Right lobe of liver (tissue), 6 donors: Measurements from ENCODE around the gene DIABLO. TPM values are rescaled to one million over a fixed set of nuclear protein-coding genes. Genes with fewer than 3 reads are reported as not detected.
"Not testable (repeated sequence)": the region's sequence is repeated elsewhere in the genome, so short reads cannot be mapped to it uniquely, and the experiment has no call there.

Experiments used
- ATAC-seq, 4 donors: fragments of 200-7000 bp; cut with Tn5 transposase; one replicate each; pipeline ENCODE4 v1.9.1; 2020; ENCODE audit warnings: mild to moderate bottlenecking in 4 of 4, moderate library complexity in 4 of 4
- DNase-seq, 3 donors: peaks; one replicate each; pipeline ENCODE4 v3.0.0-alpha.2; 2020
- H3K27ac ChIP-seq, 3 donors: fragments of 200-600 bp; one replicate each; pipeline ENCODE4 v1.8.0; 2022
- H3K27me3 ChIP-seq, 2 donors: fragments of 200-600 bp; one replicate each; pipeline ENCODE4 v1.8.0; 2022
- H3K36me3 ChIP-seq, 4 donors: fragments of 200-600 bp; sonication (generic) in 1 of 4; one replicate each; pipeline versions ENCODE4 v1.5.1 to v1.8.0; 2017 to 2022; ENCODE audit warnings: control low read depth in 1 of 4
- H3K4me1 ChIP-seq, 4 donors: fragments of 200-600 bp; sonication (generic) in 1 of 4; one replicate each; pipeline versions ENCODE4 v1.5.1 to v1.8.0; 2017 to 2022; ENCODE audit warnings: control low read depth in 1 of 4
- H3K4me3 ChIP-seq, 3 donors: fragments of 200-600 bp; one replicate each; pipeline ENCODE4 v1.8.0; 2022
- H3K9me3 ChIP-seq, 4 donors: fragments of 200-600 bp; sonication (generic) in 1 of 4; one replicate each; pipeline versions ENCODE4 v1.5.1 to v1.8.0; 2017 to 2022; ENCODE audit warnings: control low read depth in 1 of 4
- CTCF ChIP-seq, 4 donors: fragments of 200-600 bp in 3 of 4; fragments of 450-650 bp in 1 of 4; IDR thresholded peaks; one replicate each; pipeline versions ENCODE4 v1.5.1 to v1.8.0; 2016 to 2022; ENCODE audit warnings: antibody characterized with exemption in 4 of 4, mild to moderate bottlenecking in 2 of 4
- POLR2A ChIP-seq: fragments of 450-650 bp; IDR thresholded peaks from one replicate; pipeline ENCODE4 v1.6.1; 2017; ENCODE audit warnings: antibody characterized with exemption, mild to moderate bottlenecking
- WGBS: methylation state at CpG from one replicate; pipeline ENCODE4 v1.1.6; 2018; ENCODE audit warnings: low coverage, low lambda C conversion rate; ENCODE audit not compliant: insufficient coverage; ENCODE audit errors: missing lambda C conversion rate; 5-methylcytosine and 5-hydroxymethylcytosine counted together
- intact Hi-C, 2 donors: fragments of 100-400 bp; cut with DNase I; formaldehyde crosslinking; loops; one replicate each; pipeline versions ENCODE4 v1.11.2 to v1.14.1; 2022
- total RNA-seq, 6 experiments: library from RNA; depleted of rRNA in 2 of 6; stranded (reverse); fragments of >200 nt in 2 of 6; fragmentation: NEBNext Ultra II Directional in 3 of 6; extraction: Animal tissue kit (Norgen Biotek cat#: 25700) in 3 of 6; gene quantifications; one replicate each; pipeline versions ENCODE4 v1.1.0 to v1.2.4, GENCODE V29; 2016 to 2023
- donor health status: DM: no; HTN: yes; CAD: no.
- donor health status: DM: no; HTN: no; CAD: no.
- donor health status: DM: no; HTN: no; CAD: no.
- donor health status: DM: no; HTN: yes; CAD: no.
- donor health status: DM: no; HTN: yes; CAD: no.

Gene DIABLO
- total RNA-seq, 6 experiments from 2014 or later: 21.0 to 41.0 (median 24.1) TPM

- peaks cover 0 to 16% (median 0%) of the 10 kb centered on the region in 4 donors for H3K4me1 ChIP-seq
- DNase-seq (no peak), ATAC-seq (peak in 1 of 4 donors; percentile 10)
- 5% methylated on average over 13 of the region's 71 CpGs for WGBS
- no peak overlapping the region for H3K27ac ChIP-seq
- H3K36me3 ChIP-seq: peaks cover 0 to 23% (median 5%) of the 10 kb centered on the region in 4 donors
- H3K27me3 ChIP-seq: peaks cover 0 to 9% of the 10 kb centered on the region in 2 donors
- H3K9me3 ChIP-seq: no peaks in the 10 kb centered on the region
- intact Hi-C loops: no loop called here
- H3K4me3 ChIP-seq: peak overlapping the region; percentile 49 to 66 (median 52)
- TF ChIP-seq CTCF (IDR thresholded peaks at IDR 0.05) (no peak), POLR2A (no peak)
Observed at GRCh38 chr12:122204167-122205052, 21.4 kb downstream of the DIABLO start.

GRCh38 chr12:122203301-122204166 lies 22.3 kb downstream of the DIABLO start, which contains the start of gene B3GNT4:
Gene B3GNT4, plus strand, starts transcription at chr12:122203709. Its CDS starts 910 bp downstream, at chr12:122204619.
- DNase-seq: peak in 2 of 3 donors; percentile 64 to 71
- Histone ChIP-seq H3K36me3 (peaks cover 0 to 14% (median 3%) of the 10 kb centered on the region in 4 donors), H3K27ac (no peak within 1 kb of the TSS), H3K9me3 (no peaks in the 10 kb centered on the region), H3K4me3 (peak within 1 kb of the TSS; percentile 49 to 66 (median 52)), H3K4me1 (peaks cover 0 to 16% (median 0%) of the 10 kb centered on the region in 4 donors), H3K27me3 (peaks cover 0 to 9% of the 10 kb centered on the region in 2 donors)
- TF ChIP-seq CTCF (IDR thresholded peaks at IDR 0.05) (no peak), POLR2A (no peak)
- ATAC-seq: peak; percentile 75 to 80 (median 78)
- 0% methylated on average over 8 of the region's 104 CpGs for WGBS
- intact Hi-C loops: no loop called here

- DNase-seq, ATAC-seq, H3K36me3 ChIP-seq, H3K9me3 ChIP-seq, intact Hi-C loops, H3K27ac ChIP-seq, H3K27me3 ChIP-seq: not testable (repeated sequence)
- peak overlapping the region; percentile 49 to 66 (median 52) for H3K4me3 ChIP-seq
- peaks cover 0 to 16% (median 0%) of the 10 kb centered on the region in 4 donors for H3K4me1 ChIP-seq
- 60% methylated on average over 18 of the region's 19 CpGs for WGBS
Observed at GRCh38 chr12:122202811-122203210, 23.0 kb downstream of the DIABLO start.

- Histone ChIP-seq H3K27ac (no peak overlapping the region), H3K36me3 (no peaks in the 10 kb centered on the region), H3K4me1 (peaks cover 0 to 16% (median 0%) of the 10 kb centered on the region in 4 donors), H3K9me3 (no peaks in the 10 kb centered on the region), H3K4me3 (no peak overlapping the region), H3K27me3 (peaks cover 0 to 9% of the 10 kb centered on the region in 2 donors)
- TF ChIP-seq POLR2A (no peak), CTCF (IDR thresholded peaks at IDR 0.05) (no peak)
- WGBS: 97% methylated on average over 6 of the region's 6 CpGs
- DNase-seq (no peak), ATAC-seq (no peak)
- intact Hi-C loops: no loop called here
Observed at GRCh38 chr12:122202017-122202416, 23.8 kb downstream of the DIABLO start.
